Stimulated activated CD8-positive, alpha-beta memory T cell treated with anti-CD3 and anti-CD28 coated beads, Interleukin-2, amount 100 ng/mL, for 1 hour (primary cell): ENCODE results near the gene TTC28.

ENCODE experiments used
- DNase-seq, 2 donors: peaks; one replicate each; pipeline ENCODE4 v3.0.0-alpha.2; 2020; ENCODE audit warnings: low read depth in 2 of 2

Gene TTC28

DNA sequence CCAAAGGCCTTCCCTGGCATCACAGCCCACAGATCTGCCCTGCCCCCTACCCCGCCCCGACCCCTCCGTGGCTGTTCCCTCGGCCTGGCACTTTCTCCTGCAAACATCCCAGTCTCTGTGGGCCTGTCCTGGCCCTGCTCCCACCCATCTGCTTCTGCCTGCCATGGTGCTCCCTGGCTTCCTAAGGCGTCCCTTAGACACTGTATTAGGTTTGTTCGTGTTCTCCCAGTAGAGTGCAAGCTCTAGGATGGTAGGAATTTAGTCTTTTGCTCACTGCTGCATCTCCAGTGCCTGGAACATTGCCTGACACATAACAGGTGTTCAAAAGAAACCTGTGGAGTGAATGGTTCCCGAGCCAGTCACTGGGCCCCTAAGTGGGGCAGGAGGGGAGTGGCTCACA, 690.9 kb downstream of the TTC28 start:
- no peak for DNase-seq

DNA sequence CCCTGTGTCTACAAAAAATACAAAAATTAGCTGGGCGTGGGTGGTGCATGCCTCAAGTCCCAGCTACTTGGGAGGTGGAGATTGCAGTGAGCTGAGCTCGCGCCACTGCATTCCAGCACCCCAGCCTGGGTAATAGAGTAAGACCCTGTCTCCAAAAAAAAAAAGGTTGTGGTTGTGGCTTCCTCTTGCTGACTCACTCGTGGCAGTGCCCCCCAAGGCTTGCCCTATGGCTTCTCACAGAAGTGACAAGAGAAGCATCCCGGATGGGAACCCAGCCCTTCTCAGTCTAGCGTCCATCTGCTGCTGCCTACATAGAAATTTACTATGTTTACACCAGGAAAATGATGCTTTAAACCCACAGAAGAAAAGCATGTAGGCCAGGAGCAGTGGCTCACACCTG, 692.1 kb downstream of the TTC28 start:
- no peak for DNase-seq

DNA sequence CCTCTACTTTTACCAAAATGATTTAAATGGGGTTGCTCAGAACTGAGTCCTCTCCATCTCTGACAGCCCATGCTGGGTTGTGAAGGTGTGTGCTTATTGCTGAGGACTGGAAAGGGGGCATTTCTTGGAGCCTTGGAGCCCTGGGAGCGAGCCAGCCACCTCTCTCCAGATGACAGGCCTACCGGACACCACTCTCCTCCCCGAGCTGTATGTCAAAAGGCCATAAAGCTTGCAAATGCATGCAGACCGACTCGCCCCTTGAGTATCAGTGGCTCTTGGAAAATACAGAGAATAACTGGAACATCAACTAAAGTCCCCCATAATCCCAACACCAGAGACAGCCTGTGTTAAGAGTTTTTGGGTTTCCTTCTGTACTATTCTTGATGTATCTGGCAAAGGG, 692.7 kb downstream of the TTC28 start:
- DNase-seq: no peak

DNA sequence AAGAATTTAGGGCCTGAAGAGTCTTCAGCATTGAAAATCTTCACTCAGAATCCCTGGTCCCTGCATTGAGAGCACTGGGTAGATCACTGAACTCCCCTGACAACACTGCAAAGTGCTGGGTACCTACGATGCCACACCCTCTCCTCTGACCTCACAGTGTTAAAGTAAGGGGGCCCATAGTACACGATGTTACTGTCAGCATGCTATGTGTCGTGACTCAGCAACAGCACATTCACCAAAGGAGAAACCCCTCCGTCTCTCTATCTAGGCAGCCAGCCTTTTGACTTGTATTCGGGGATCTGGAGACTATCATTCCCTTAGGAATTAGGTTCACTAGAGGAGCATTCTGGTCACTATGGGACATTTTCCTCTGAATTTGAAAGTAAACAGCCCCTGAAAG, 693.2 kb downstream of the TTC28 start:
- no peak for DNase-seq

DNA sequence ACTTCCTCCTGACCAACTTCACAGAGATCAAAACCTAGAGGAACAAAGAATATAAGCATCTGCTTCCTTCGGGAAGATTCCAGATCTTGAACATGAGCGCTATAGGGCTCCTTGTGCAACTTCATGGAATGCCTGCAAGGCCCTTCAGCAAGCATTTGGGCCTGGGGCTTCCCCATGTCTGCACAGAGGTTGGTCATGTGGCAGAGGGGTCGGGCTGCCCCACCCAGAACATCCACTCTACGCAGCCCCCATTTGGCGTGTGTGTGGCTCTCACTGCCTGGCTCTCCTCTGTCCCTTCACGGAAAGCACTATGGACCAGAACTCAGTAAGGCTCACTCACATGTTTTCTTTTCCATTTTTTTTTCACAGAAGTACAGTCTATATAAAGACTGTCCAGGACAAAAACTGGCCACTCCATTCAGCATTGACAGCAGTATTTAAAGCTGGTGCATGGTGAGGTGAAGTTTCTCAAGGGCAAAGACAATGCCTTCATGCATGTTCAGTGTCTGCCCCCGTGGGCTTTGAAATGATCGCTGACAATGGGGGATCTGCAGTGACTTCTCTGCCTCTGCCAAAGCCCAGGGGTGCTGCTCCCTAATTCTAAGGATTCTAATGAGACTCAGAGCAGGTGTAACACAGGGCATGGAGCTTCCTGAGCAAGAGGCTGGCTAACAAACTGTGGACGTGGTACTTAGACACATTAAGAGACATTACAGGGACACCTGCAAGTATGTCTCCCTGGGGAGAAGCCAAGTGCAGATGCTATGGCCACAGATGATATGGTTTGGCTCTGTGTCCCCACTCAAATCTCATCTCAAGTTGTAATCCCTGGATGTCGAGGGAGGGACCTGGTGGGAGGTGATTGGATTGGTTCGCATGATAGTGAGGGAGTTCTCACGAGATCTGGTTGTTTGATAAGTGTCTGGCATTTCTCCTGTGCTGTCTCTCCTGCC, 694.0 kb downstream of the TTC28 start:
- DNase-seq: no peak

DNA sequence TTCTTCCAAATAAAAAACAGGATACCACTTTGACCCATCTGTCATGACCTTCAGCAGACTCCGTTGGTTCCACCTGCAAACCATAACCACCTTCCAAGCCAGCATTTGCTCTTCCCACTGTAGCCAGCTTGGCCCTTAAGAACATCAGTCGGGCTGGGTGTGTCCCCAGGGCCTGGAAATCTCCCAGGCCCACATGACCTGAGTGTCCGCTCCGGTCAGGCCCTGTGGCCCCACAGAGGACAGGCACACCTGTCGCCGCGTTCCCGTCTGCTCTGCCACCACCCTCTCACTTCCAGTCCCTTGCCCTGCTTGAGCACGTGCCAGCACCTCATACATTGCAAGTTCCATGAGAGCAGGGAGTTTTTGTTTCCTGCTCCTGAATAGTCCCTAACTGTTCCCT, 694.9 kb downstream of the TTC28 start:
- no peak for DNase-seq

DNA sequence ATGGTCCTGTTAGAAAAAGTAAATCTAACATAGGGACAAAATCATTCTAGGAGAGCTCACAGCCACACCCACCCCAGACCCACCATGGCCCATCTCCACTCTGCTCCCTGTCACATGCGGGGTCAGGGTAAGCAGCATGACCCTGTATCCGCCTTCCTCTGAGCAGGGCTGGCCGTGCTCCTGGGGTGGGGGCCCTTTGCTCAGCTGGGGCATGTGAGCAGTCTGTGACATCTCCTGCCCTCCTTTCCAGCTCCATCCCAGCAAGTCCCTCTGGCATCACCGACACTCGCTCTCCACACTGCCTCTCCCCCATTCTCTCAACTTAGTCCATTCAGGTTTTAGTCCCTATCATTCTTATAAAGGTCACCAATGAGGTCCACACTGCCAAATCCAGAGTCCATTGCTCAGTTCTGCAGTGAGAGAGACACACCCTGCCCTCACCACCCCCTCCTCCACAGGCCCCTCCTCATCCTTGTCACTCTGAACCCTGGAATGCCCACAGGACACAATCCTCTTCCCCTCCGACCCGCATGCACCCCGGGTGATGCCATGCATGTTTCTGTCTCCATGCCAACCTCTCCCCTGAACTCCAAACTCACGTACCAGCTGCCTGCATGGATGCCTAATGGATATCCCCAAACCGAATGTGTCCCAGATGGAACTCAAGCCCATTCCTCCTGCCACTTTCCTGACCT, 695.5 kb downstream of the TTC28 start:
- no peak for DNase-seq

DNA sequence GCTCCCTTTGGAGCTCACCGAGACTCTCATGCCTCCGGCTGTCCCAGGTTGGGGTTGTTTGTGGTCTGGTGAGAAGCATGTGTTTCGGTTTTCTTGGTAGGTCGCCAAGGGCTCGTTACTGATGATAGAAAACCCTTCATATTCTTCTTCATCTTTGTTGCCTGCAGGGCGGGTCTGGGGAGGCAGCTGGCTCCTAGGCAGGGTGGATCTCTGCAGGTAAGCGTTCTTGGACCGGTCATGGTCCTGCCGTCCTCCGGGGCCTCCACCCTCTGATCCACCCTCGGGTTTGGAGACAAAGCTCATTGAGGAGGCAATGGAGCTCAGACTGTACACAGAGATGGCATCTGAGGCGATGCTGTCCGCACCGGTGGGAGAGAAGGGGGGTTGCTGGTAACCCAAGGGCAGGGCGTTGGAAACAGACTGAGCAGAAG, 696.3 kb downstream of the TTC28 start:
- DNase-seq: no peak

DNA sequence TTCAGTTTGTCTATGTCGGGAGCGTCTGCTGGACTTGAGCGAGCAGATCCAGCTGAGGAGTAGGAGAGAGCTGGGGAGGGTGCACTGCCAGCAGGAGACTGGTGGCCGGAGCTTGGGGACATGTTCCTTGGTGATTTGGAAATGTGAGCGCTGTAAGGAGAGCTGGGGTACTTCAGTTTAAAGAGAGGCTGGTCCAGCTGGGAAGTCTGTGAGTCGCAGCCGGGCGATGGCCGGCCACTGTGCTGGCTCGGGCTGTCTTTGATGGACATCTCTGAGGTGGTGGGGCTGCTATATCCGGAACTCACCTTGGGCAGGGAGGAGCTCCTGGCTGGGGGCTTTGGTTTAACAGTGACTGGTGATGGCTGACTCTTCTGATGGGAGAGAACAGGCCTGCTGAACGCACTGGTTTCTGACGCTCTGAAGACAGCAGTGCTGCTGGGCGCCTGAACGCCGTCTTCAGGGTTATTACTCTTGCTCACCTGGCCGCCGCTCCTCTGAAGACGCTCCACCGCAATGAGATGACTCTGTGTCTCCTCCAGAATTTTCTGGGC, 696.9 kb downstream of the TTC28 start:
- DNase-seq: no peak

DNA sequence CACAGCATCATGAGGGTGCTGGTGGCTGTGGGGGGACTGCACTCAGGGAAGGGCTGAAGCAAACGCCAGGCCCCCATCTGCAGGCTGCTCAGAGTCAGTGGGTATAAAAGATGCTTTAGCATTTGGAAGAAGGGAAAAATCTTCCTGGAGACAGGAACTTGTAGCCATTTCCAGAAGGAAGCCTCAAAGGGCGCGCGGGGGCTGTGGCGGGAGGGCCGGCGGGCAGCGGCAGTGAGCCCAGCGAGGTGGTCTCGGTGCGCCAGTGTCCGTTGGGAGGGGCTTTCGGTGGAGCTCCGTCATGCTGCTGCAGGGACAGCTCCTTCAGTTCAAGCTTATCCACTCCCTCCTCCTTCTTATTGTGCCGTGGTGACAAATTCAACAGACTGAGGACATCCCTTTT, 697.5 kb downstream of the TTC28 start:
- no peak for DNase-seq

DNA sequence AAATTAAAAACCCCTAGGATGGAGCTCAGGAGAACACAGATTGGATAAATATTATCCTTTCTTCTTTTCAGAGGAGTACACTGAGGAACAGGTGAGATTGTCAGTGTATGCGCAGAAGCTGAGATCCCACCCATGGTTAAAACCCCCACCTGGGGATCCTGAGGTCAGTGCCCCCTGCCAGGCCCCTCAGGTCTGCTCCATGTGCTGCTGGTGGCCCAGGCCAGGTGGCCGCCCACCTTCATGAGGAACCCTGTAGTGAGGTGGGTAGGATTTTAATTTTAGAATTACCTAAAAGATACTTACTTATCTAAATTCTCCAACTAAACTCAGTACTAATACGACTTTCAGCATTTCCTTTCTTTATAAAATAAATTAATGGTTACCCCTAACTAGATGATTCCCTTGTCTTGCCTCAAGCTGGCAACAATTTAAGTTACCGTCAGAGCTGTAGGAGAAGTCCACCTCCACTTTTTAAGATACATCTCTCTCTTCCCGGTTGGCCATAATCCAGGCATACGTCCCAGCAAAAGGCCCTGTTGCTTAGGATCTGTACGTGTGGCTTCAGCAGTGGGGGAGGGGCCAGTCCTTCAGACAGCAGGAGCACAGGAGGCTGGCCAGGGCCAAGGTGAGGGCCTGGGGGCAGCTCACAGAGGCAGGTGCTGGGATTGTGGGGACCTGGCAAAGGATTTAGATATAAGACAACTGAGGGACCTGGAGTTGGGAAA, 699.1 kb downstream of the TTC28 start:
- no peak for DNase-seq

DNA sequence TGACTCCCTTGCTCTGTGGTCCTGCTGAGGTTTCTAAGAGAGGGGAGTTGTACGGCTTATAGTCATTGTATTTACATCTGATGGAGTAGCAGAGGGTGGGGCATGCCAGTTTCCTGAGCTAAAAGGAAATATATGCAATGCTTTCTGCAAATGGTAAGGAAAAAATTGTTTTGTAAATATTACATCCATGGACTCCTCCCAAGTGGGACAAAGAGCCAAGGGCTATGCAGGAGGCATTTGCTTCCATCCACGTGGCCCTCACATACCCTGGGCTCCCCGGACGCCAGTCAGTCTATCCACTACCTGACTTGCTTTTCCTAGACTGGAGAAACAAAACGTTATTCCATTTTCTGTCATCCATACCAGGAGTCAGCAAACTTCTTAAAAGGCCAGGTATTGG, 700.8 kb downstream of the TTC28 start:
- no peak for DNase-seq

DNA sequence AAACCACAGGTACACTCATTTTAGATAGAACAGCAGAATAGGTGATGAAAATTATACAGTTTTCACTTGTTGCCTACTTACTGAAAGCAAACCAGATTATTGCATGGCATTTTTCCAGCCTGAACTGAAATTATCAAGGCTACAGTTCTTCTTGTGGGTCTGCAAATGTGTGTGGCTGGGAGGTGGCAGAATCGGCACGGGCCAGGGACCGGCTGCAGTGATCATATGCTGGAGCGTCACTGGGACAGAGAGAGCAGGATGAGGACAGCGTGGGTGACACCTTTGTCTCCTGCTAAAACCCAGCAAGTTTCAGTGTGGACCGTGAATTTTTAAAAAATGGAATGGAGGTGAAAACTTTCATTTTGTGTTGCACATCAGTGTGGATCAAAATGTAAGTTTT, 701.3 kb downstream of the TTC28 start:
- DNase-seq: no peak

DNA sequence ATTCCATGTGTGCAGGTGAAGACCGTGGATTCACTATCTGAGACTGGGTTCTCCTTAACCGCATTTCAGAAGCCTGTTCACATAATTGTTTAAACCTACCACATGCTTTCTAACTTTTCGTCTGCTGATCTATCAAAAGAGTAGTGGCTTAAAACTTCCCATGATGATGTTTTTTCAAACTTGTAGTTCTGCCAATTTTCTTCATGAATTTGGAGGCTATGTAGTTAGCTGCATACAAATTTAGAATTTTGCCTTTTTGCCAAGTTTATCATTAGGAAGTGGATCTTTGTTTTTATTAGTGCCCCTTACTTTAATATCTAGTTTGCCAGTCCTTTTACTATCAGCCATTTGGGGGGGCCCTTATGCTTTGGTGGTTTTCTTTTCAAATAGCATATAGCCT, 703.1 kb downstream of the TTC28 start:
- no peak for DNase-seq

DNA sequence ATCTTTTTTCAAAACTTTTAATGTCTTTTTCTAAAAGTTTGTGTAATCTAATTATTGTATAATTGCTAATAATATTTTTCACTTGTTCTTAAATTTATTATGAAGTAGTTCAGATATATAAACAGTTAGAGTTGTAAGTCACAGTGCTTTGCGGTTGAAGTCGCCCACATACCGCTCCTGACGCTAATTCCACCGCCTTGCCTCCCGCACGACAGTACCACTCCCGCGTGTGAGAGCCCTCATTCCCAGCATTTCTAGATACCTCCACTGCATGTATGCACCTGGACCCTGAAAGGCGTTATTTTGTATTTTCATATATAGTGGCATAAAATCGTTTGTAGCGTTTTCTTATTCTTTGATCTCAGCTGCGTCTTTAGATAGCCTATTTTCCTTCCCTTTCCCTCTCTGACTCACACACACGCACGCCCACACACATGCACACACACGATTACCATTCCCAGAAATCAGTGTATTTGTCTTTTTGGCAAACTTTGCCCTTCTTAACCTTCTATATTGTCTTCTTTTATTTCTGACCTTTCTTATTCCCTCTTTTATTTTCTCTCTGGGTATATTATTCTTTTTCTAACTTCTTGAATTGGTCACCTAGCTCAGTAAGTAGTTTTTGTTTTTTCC, 704.1 kb downstream of the TTC28 start:
- no peak for DNase-seq

DNA sequence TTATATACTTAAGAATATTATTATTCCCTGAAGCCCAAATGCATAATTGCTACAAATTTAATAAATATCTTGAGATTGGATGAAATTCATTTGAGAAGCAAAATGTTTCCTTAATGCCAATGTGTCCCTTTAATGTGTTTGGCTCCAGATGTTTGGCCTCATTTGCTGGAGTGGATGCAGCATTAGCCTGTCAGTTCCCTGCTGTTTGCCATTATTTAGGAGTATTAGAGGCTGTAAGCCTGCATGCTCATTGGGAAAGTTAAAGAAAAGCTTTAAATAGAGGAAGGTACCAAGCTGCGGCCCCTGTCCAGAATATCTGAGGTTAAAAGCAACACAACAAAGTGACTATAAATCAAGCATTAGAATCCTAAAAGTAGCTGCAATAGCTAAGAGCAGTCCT, 705.8 kb downstream of the TTC28 start:
- no peak for DNase-seq

DNA sequence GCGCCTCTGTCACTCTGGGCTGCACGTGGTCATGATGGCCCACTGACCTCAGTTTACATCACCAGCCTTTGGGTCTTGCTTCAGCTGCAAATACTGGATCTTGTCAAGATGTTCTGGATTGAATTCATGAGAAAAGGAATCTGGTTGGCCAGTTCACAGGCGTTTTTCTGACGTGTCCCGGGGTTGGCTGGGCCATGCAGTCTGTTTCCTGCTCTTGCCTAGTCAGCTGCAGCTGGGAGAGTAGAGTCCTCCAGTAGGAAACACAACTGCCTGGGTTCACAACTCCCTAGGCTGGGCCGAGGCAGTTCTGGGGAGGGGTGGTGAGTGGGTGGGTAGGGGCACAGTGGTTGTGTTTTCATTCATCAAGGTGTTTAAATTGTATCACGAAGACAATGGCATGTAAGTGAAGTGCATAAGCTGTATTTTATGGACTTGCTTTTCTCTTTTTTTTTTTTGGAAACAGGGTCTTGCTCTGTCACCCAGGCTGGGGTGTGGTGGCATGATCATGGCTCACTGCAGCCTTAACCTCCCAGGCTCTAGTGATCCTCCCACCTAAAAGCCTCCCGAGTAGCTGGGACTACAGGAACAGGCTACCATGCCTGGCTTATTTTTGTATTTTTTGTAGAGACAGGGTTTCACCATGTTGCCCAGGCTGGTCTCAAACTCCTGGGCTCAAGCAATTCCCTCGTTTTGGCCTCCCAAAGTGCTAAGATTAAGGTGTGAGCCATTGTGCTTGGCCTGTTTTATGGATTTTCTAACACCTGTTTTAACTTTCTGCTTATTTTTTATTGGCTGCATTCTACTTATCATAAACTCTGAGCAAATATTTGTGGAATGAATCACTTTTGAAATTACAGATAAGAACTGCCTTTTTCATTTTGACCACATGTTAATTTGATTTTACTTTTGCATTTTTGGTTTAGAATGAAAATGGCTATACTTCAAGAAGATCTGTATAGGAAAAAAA, 706.6 kb downstream of the TTC28 start:
- DNase-seq: no peak

DNA sequence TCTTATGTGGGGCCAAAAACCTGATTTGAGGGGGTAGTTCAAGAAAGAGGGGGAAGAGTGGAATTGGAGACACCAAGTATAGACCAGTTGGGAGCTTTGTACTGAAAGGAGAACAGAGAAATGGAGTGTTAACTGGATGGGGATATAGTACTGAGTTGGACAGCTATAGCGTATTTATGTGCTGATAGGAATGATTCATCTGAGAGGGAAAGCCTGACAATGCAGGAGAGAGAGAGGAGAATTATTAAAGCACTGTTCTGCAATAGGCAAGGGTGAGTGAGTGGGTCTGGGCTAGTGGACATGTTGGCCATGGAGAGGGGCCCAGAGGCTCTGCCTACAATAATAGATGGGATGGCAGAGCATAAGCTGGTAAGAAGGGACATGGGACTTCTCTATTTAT, 707.7 kb downstream of the TTC28 start:
- no peak for DNase-seq

DNA sequence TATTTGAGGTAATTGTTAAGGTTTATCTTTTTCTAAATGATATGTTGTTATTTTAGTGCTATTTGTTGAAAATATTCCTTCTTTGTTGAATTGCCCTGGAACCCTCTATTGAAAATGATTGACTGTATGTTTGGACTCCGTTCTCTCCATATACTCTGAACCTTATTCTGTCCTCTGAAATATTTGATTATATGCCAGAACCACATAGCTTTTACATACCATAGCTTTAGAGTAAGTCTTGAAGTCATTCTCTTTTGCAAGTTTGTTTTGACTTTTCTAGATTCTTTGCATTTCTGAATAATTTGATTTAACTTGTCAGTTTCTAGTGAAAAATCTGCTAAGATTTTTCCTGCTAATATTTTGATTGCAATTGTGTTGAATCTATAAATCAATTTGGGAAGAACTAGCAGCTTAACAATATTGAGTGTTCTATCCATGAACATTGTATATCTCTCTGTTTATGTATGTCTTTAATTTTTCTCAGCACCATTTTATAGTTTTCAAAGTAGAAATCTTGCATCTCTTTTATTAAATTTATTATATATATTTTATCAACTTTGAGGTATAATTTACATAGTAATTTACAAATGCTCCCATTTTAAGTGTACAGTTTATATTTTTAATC, 708.9 kb downstream of the TTC28 start:
- DNase-seq: no peak
